Small intestine (tissue), 7 donors: ENCODE data around the gene DDIAS. TPM values are rescaled to one million over a fixed set of nuclear protein-coding genes. Genes with fewer than 3 reads are reported as not detected.
"Not testable (repeated sequence)": the region's sequence is repeated elsewhere in the genome, so short reads cannot be mapped to it uniquely, and the experiment has no call there.

Experiments used
- DNase-seq, 2 donors: peaks; one replicate each; pipeline versions ENCODE4 v3.0.0 to v3.0.0-alpha.2; 2013
- FAIRE-seq: peaks from 2 replicates; lab custom pipeline; 2012; peaks lifted over from hg19 to GRCh38; lab: Jason Lieb, UNC
- H3K27ac ChIP-seq, 3 donors: one replicate each; pipeline ENCODE4 v1.5.1; 2013; ENCODE audit warnings: low read length in 2 of 3, mild to moderate bottlenecking in 2 of 3, control low read depth in 1 of 3, inconsistent platforms in 1 of 3, low read depth in 1 of 3, moderate library complexity in 1 of 3
- H3K27me3 ChIP-seq, 3 donors: one replicate each; pipeline ENCODE4 v1.6.1; 2013; ENCODE audit warnings: low read length in 3 of 3, inconsistent platforms in 1 of 3; ENCODE audit not compliant: control insufficient read depth in 3 of 3, insufficient read depth in 3 of 3
- H3K36me3 ChIP-seq, 3 donors: one replicate each; pipeline ENCODE4 v1.6.1; 2013; ENCODE audit warnings: low read length in 3 of 3, inconsistent platforms in 1 of 3, low read depth in 1 of 3, mild to moderate bottlenecking in 1 of 3, moderate library complexity in 1 of 3; ENCODE audit not compliant: control insufficient read depth in 3 of 3, insufficient read depth in 2 of 3
- H3K4me1 ChIP-seq, 3 donors: one replicate each; pipeline ENCODE4 v1.6.1; 2013; ENCODE audit warnings: low read length in 2 of 3, inconsistent platforms in 1 of 3, low read depth in 1 of 3, mild to moderate bottlenecking in 1 of 3, moderate library complexity in 1 of 3; ENCODE audit not compliant: control insufficient read depth in 3 of 3, insufficient read depth in 2 of 3
- H3K4me3 ChIP-seq, 3 donors: one replicate each; pipeline ENCODE4 v1.5.1; 2013; ENCODE audit warnings: low read length in 3 of 3, control low read depth in 1 of 3, inconsistent platforms in 1 of 3, low read depth in 1 of 3, mild to moderate bottlenecking in 1 of 3, moderate library complexity in 1 of 3
- H3K9me3 ChIP-seq, 2 donors: one replicate each; pipeline ENCODE4 v1.6.1; 2013; ENCODE audit warnings: low read depth in 1 of 2, low read length in 1 of 2; ENCODE audit not compliant: control insufficient read depth in 2 of 2, insufficient read depth in 1 of 2
- WGBS, 3 donors: extraction: QIAGEN DNeasy Blood & Tissue Kit; methylation state at CpG; one replicate each; pipeline ENCODE4 v1.1.7; 2013; 5-methylcytosine and 5-hydroxymethylcytosine counted together
- polyA plus RNA-seq, 4 donors: library from polyadenylated mRNA; stranded (reverse) in 3 of 4; unstranded in 1 of 4; fragments of 200-250 nt in 3 of 4; fragments of 120-200 nt in 1 of 4; gene quantifications; one replicate each; pipeline versions ENCODE4 v1.2.1 to v1.2.3, GENCODE V29; 2013
- donor health status: healthy with polysubstance abuse.
- donor health status: control.
- donor health status: control.
- donor health status: Bipolar disorder and iron deficiency.
- donor health status: healthy.

The DDIAS gene
- polyA plus RNA-seq, 4 donors = 0.45 to 2.6 (median 2.1) TPM; not detected in 1

DNA sequence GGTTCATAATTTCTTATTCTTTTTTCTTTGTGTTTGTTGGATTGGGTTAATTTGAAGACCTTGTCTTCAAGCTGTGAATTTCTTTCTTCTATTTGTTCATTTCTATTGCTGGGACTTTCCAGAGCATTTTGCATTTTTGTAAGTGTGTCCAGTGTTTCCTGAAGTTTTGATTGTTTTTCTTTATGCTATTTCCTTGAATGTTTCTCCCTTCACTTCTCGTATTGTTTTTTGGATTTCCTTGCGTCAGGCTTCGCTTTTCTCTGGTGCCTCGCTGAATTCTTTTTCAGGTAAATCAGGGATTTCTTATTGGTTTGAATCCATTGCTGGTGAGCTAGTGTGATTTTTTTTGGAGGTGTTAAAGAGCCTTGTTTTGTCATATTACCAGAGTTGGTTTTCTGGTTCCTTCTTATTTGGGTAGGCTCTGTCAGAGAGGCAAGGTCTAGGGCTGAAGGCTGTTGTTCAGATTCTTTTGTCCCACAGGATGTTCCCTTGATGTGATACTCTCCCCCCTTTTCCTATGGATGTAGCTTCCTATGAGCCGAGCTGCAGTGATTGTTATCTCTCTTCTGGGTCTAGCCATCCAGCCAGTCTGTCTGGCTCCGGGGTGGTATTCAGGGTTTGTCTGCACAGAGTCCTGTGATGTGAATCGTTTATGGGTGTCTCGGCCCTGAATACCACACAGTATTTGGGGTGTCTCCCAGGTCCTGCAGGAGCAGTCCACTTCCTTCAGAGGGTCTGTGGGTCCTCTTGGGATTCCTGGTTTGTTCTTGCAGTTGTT is 21.0 kb downstream of the DDIAS start:
- not testable (repeated sequence) for FAIRE-seq, H3K4me1 ChIP-seq, H3K36me3 ChIP-seq, H3K9me3 ChIP-seq, DNase-seq, H3K27ac ChIP-seq, H3K4me3 ChIP-seq, H3K27me3 ChIP-seq
- WGBS, 3 donors = 75 to 91% (median 91%) methylated on average over 8 of the region's 8 CpGs

DNA sequence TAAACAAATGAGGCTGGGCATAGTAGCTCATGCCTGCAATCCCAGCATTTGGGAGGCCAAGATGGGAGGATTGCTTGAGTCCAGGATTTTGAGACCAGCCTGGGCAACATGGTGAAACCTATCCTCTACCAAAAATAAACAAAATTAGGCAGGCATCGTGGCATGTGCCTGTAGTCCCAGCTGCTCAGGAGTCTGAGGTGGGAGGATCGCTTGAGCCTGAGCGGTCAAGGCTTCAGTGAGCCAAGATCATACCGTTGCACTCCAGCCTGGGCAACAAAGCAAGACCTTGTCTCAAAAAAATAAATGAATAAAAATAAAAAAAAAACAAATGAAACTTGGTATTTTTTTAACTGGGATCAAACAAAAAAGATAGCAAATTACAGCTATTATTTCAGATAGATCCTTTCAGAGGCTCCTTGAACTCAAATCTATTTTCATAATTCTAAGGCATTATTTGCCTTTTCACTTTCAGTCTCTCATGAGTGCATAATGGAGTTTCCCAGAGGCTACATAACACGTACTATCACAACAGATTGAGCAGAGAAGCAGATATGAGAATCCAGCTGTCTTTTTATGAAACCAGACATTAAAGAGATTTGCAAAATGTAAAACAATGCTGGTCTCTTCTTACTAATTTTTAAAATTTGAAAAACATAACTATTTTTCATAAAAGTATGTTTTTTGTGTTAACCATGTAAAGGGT is 23.1 kb downstream of the DDIAS start:
- H3K4me1 ChIP-seq = no peaks in the 10 kb centered on the region
- H3K27ac ChIP-seq = no peak overlapping the region
- H3K36me3 ChIP-seq = no peaks in the 10 kb centered on the region
- no peaks in the 10 kb centered on the region for H3K27me3 ChIP-seq
- FAIRE-seq (no peak), DNase-seq (no peak)
- H3K4me3 ChIP-seq = no peak overlapping the region
- no peaks in the 10 kb centered on the region for H3K9me3 ChIP-seq
- 90 to 94% (median 91%) methylated on average over 5 of the region's 5 CpGs for WGBS, 3 donors

DNA sequence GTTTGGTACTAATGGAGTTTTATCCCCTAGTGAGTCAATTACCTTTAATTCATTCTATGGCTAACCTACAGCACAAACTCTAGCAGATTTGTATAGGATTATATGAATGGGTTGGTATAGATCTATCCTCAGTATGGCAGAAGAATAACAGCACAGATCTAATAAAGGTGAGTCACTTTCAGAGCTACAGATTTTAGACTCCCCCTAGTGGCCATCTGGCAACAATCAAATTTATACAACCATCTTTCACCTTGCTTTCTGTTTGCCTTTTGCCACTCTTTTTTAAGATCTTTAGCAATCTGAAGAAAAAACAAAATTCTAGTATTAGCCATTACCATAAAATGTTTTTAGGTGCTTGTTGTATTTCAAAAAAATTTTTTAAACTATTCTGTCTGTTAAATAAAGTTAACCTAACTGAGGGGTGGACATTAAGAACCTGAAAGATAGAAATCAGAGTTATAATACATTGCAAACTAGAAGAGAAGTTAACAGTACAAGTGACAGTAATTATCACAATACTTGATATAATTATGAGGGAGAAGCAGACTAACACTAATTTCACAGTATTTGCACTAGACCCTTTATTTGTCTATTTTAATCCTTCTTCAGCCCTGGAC is 25.8 kb downstream of the DDIAS start:
- H3K9me3 ChIP-seq = no peaks in the 10 kb centered on the region
- H3K27ac ChIP-seq = no peak overlapping the region
- DNase-seq = peak; percentile 66 to 77
- H3K27me3 ChIP-seq = no peaks in the 10 kb centered on the region
- no peak overlapping the region for H3K4me3 ChIP-seq
- no peaks in the 10 kb centered on the region for H3K36me3 ChIP-seq
- FAIRE-seq = no peak
- H3K4me1 ChIP-seq = no peaks in the 10 kb centered on the region

DNA sequence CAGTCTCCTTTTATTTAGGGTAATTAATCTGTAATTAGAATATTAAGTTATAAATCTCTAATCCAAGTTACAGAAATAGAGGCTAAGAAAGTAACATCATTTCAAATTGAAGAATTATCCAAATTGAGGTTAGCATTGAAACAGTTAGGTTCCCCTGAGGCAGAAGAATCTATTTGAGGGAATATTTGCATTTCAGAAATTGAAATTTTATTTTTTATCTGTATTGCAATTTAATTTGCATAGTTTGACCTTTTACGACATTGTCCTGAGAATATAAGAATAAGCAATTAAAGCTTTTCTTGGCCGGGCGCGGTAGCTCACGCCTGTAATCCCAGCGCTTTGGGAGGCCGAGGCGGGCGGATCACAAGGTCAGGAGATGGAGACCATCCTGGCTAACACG is 27.6 kb downstream of the DDIAS start:
- FAIRE-seq (no peak), DNase-seq (no peak)
- Histone ChIP-seq H3K4me1 (no peaks in the 10 kb centered on the region), H3K27ac (no peak overlapping the region), H3K4me3 (no peak overlapping the region), H3K36me3 (no peaks in the 10 kb centered on the region), H3K27me3 (no peaks in the 10 kb centered on the region), H3K9me3 (no peaks in the 10 kb centered on the region)
- 97 to 99% (median 99%) methylated on average over 9 to 10 of the region's 10 CpGs for WGBS, 3 donors

DNA sequence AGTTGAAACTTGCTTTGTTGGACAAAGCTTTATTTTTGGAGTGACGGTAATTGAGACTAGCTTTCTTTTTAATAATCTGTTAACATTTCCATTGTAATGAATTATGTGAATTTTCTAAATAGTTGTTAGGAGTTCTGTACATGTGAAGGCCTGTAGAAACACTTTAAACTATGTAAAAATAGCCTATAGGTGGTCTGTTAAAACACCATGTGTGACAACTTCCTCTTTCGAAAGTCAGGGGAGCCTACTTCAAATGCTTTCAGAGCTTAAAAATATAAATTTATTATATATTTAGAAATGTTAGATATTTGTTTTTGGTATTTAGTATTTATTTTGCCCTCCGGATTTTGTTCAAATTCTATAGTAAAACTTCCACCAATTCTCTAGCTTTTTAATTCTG is 28.7 kb downstream of the DDIAS start:
- H3K36me3 ChIP-seq = no peaks in the 10 kb centered on the region
- no peaks in the 10 kb centered on the region for H3K9me3 ChIP-seq
- H3K27me3 ChIP-seq = no peaks in the 10 kb centered on the region
- no peak for FAIRE-seq
- no peak overlapping the region for H3K27ac ChIP-seq
- H3K4me1 ChIP-seq = no peaks in the 10 kb centered on the region
- DNase-seq = no peak
- WGBS, 3 donors = 77 to 93% (median 79%) methylated on average over 3 of the region's 3 CpGs
- no peak overlapping the region for H3K4me3 ChIP-seq

DNA sequence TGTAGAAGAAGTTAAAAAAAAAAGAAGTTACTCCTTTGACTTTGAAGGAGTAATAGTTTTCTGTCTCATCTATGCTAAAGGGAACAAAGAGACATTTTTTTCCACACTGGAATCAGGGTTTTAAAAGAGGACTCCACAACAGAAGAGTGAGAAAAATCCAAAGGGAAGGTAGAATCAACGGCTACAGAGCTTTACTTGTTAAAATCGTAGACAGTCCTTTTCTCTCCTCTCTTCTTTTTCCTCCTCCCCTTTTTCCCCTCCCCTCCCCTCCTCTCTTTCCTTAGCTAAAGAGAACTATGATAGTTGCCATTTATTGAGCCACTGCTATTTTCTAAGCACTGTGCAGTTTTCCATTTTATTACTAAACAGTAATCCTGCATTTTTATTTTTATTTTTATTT is 29.2 kb downstream of the DDIAS start:
- H3K36me3 ChIP-seq = no peaks in the 10 kb centered on the region
- no peaks in the 10 kb centered on the region for H3K27me3 ChIP-seq
- H3K4me3 ChIP-seq = no peak overlapping the region
- no peaks in the 10 kb centered on the region for H3K4me1 ChIP-seq
- no peak for DNase-seq
- 73 to 93% (median 85%) methylated on average over 2 of the region's 2 CpGs for WGBS, 3 donors
- FAIRE-seq = no peak
- no peak overlapping the region for H3K27ac ChIP-seq
- no peaks in the 10 kb centered on the region for H3K9me3 ChIP-seq

DNA sequence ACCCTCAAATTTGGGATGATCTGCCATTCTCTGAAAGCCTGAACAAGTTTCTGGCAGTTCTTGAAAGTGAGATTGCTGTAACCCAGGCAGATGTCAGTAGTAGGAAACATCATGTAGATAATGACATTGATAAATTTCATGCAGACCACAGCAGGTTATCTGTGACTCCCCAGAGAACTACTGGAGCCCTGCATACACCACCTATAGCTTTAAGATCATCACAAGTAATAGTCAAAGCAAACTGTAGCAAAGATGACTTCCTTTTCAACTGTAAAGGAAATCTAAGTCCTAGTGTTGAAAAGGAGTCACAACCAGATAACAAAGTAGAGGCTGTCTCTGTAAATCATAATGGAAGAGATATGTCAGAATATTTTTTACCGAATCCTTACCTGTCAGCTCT is 31.0 kb downstream of the DDIAS start:
- DNase-seq (no peak), FAIRE-seq (no peak)
- Histone ChIP-seq H3K4me1 (no peaks in the 10 kb centered on the region), H3K9me3 (no peaks in the 10 kb centered on the region), H3K27ac (no peak overlapping the region), H3K27me3 (no peaks in the 10 kb centered on the region), H3K36me3 (no peaks in the 10 kb centered on the region), H3K4me3 (no peak overlapping the region)
- 91 to 93% (median 92%) methylated on average over 1 of the region's 1 CpG for WGBS, 3 donors

DNA sequence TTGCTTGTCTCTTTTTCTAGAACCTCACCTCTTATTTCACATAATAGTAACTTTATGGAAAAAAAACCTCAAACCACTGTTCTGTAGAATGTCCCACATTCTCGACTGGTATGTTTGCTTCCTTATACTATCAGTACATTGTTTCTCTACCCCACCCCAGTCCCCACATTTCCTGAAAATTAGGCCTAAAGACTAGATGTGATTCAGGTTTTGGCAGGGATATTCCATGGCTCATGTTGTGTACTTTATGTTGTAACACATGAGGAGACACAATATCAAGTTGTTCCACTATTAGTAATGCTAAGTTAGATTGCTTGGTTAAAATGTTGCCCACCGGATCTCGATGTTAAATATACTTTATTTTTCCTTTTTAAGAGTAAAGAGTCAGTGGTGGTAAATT is 34.7 kb downstream of the DDIAS start:
- Histone ChIP-seq H3K4me1 (no peaks in the 10 kb centered on the region), H3K27me3 (no peaks in the 10 kb centered on the region), H3K27ac (no peak overlapping the region), H3K9me3 (peaks cover 0 to 2% of the 10 kb centered on the region in 2 donors), H3K36me3 (no peaks in the 10 kb centered on the region), H3K4me3 (no peak overlapping the region)
- FAIRE-seq (no peak), DNase-seq (no peak)
- 90 to 92% (median 90%) methylated on average over 3 of the region's 3 CpGs for WGBS, 3 donors
